Ovary (tissue), 3 donors: ENCODE data around the gene MAN1A2.

ENCODE experiments used
- POLR2A ChIP-seq: fragments of 450-650 bp; IDR thresholded peaks from one replicate; pipeline ENCODE4 v1.6.1; 2017; ENCODE audit warnings: antibody characterized with exemption, mild to moderate bottlenecking, moderate library complexity
- TF ChIP-seq, protein P1 (sequence below), 3 donors: fragments of 450-650 bp in 2 of 3; fragments of 200-600 bp in 1 of 3; IDR thresholded peaks; one replicate each; pipeline versions ENCODE4 v1.5.1 to v1.8.0; 2016 to 2022; ENCODE audit warnings: antibody characterized with exemption in 3 of 3, mild to moderate bottlenecking in 1 of 3
- donor health status: DM: no; HTN: no; CAD: no.

DNA sequence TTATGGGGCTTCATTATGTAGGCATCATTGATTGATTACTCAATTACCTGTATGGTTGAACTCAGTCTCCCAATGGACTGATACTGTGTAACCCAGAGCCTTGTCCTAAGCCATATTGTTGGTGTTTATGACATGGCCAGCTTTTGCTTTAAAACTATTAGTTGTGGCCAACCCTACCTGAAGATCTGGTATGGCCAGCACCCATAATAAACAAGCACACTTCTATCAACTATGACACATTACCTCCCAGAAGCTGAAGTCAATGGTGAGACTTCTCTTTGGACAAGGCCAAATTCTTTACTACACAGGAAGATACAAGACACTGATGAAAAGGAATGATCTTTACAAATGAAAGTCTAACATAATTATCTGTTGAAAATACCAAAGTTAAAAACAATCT lies 28.8 kb downstream of the MAN1A2 start:
- no peak for TF ChIP-seq POLR2A
- TF ChIP-seq, protein P1, sequence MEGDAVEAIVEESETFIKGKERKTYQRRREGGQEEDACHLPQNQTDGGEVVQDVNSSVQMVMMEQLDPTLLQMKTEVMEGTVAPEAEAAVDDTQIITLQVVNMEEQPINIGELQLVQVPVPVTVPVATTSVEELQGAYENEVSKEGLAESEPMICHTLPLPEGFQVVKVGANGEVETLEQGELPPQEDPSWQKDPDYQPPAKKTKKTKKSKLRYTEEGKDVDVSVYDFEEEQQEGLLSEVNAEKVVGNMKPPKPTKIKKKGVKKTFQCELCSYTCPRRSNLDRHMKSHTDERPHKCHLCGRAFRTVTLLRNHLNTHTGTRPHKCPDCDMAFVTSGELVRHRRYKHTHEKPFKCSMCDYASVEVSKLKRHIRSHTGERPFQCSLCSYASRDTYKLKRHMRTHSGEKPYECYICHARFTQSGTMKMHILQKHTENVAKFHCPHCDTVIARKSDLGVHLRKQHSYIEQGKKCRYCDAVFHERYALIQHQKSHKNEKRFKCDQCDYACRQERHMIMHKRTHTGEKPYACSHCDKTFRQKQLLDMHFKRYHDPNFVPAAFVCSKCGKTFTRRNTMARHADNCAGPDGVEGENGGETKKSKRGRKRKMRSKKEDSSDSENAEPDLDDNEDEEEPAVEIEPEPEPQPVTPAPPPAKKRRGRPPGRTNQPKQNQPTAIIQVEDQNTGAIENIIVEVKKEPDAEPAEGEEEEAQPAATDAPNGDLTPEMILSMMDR (IDR thresholded peaks at IDR 0.05) = no peak
